Prostate gland (tissue), 2 donors: ENCODE results near the gene OVCA2. TPM values are rescaled to one million over a fixed set of nuclear protein-coding genes. Genes with fewer than 3 reads are reported as not detected.

Source experiments
- DNase-seq: peaks from one replicate; pipeline ENCODE4 v3.0.0-alpha.2; 2019; ENCODE audit warnings: low spot score
- H3K27ac ChIP-seq, 2 donors: fragments of 200-600 bp; sonication (generic); 2 replicates each; pipeline ENCODE4 v1.5.1; 2017 to 2019
- H3K27me3 ChIP-seq: fragments of 200-600 bp; sonication (generic); replicated peaks from 2 replicates; pipeline ENCODE4 v1.5.1; 2019; ENCODE audit not compliant: insufficient read depth
- H3K36me3 ChIP-seq, 2 donors: fragments of 200-600 bp; sonication (generic); 1 replicate in 1 of 2; 2 replicates in 1 of 2; pipeline versions ENCODE4 v1.5.1 to v1.8.1; 2017 to 2019
- H3K4me1 ChIP-seq: fragments of 200-600 bp; sonication (generic); replicated peaks from 2 replicates; pipeline ENCODE4 v1.5.1; 2019
- H3K4me3 ChIP-seq, 2 donors: fragments of 200-600 bp; sonication (generic); 2 replicates each; pipeline ENCODE4 v1.5.1; 2017 to 2019
- H3K9me3 ChIP-seq: fragments of 200-600 bp; sonication (generic); 2 replicates; pipeline ENCODE4 v1.5.1; 2017
- POLR2A ChIP-seq: fragments of 450-650 bp; IDR thresholded peaks from one replicate; pipeline ENCODE4 v1.6.1; 2016; ENCODE audit warnings: antibody characterized with exemption, mild to moderate bottlenecking
- POLR2AphosphoS5 ChIP-seq: sonication (generic); formaldehyde crosslinking; IDR thresholded peaks from one replicate; pipeline ENCODE4 v1.6.1; 2017; ENCODE audit warnings: antibody characterized with exemption
- WGBS: methylation state at CpG from one replicate; pipeline ENCODE4 v1.1.5; 2018; 5-methylcytosine and 5-hydroxymethylcytosine counted together
- intact Hi-C: fragments of 100-400 bp; cut with DNase I; formaldehyde crosslinking; loops from one replicate; pipeline ENCODE4 v1.14.2; 2022
- total RNA-seq, 2 donors: library from RNA; depleted of rRNA; stranded (reverse); fragments of >200 nt; gene quantifications; one replicate each; pipeline ENCODE4 v1.1.0, GENCODE V29; 2016
- TF ChIP-seq, protein P1 (sequence below), 4 experiments: fragments of 200-600 bp in 2 of 4; fragments of 450-650 bp in 2 of 4; sonication (generic) in 2 of 4; IDR thresholded peaks; 1 replicate in 3 of 4; 2 replicates in 1 of 4; pipeline ENCODE4 v1.5.1; 2016 to 2019; ENCODE audit warnings: antibody characterized with exemption in 4 of 4, mild to moderate bottlenecking in 2 of 4, moderate library complexity in 2 of 4

OVCA2 gene
- total RNA-seq, 2 donors from 2014 or later, result 52.2 to 57.5 TPM

DNA sequence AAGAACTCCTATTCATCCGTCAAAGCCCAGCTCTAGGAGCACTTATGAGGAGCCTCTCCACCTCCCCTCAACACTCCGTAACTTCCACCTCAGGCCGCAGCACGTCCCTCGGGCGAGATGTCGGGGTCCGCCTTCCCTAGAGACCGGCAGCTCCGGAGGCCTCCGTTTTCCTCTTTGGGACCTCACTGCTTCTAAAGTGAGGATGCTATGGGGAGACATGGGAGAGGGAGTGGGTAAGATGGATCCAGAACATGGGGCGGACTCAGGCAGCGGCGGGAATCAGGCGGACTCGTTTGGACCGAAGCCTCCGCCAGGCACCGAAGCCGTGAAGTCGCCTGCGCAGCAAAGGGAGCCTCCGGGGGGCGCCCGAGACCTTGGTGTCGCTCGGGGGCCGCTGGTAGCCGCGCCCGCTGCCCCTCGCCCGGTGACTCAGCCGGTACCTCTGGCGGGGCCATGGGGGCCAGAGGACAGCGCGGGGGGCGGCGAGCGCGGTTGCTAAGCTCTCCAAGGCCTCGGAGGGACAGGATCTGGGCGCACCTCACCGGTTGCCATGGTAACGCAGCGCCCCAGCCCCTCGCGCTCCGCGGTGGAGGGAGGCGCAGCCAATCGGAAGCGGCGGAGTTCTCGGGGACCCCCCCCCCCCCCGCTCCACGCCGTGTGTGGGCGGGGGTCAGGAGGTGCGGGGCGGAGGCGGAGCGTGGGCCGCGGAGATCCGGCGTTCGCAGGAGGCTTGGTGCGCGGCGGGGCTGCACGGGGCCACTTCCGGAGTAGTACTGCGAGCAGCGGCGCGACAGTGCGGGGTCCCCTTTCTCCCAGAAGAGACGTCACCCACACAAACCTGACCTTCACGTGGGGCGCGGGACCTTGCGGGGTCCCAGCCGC, 11.8 kb downstream of the OVCA2 start:
- H3K27ac ChIP-seq, result peak overlapping the region; percentile 77 to 82
- TF ChIP-seq, protein P1, sequence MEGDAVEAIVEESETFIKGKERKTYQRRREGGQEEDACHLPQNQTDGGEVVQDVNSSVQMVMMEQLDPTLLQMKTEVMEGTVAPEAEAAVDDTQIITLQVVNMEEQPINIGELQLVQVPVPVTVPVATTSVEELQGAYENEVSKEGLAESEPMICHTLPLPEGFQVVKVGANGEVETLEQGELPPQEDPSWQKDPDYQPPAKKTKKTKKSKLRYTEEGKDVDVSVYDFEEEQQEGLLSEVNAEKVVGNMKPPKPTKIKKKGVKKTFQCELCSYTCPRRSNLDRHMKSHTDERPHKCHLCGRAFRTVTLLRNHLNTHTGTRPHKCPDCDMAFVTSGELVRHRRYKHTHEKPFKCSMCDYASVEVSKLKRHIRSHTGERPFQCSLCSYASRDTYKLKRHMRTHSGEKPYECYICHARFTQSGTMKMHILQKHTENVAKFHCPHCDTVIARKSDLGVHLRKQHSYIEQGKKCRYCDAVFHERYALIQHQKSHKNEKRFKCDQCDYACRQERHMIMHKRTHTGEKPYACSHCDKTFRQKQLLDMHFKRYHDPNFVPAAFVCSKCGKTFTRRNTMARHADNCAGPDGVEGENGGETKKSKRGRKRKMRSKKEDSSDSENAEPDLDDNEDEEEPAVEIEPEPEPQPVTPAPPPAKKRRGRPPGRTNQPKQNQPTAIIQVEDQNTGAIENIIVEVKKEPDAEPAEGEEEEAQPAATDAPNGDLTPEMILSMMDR (IDR thresholded peaks at IDR 0.05), result peak in 3 of 4 experiments; percentile 46 to 83 (median 76)
- TF ChIP-seq POLR2A, result no peak
- TF ChIP-seq POLR2AphosphoS5, result peak; percentile 10
- 12% methylated on average over 54 of the region's 84 CpGs for WGBS
- peaks cover 4% of the 10 kb centered on the region for H3K4me1 ChIP-seq
- no peaks in the 10 kb centered on the region for H3K36me3 ChIP-seq
- H3K9me3 ChIP-seq, result no peaks in the 10 kb centered on the region
- no peaks in the 10 kb centered on the region for H3K27me3 ChIP-seq
- H3K4me3 ChIP-seq, result peak overlapping the region; percentile 43 to 46
- intact Hi-C loops, result loop anchor here (2.0 to 10.0 kb wide), 4 partner anchors 191 to 341 kb away; partner anchors contain the start of genes SGSM2 and TSR1
- peak; percentile 64 for DNase-seq

DNA sequence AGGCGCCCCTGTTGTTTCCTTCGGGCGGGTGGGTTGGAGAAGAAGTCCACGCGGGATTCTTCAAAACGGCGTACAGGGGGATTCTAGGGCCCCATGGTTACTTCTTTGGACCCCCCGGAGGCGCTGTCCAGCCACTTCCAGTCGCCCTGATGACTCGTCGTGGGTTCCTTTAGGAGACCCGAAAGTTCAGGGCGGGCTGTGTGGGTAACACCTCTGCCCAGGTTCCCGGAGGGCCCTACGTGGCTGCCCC, 12.4 kb downstream of the OVCA2 start:
- WGBS, result 2% methylated on average over 16 of the region's 16 CpGs
- H3K9me3 ChIP-seq, result no peaks in the 10 kb centered on the region
- H3K4me3 ChIP-seq, result peak overlapping the region; percentile 43 to 46
- H3K27me3 ChIP-seq, result no peaks in the 10 kb centered on the region
- H3K4me1 ChIP-seq, result peaks cover 4% of the 10 kb centered on the region
- TF ChIP-seq, protein P1 (IDR thresholded peaks at IDR 0.05), result no peak
- TF ChIP-seq POLR2A, result no peak
- intact Hi-C loops, result loop anchor here (2.0 to 10.0 kb wide), 4 partner anchors 191 to 341 kb away; partner anchors contain the start of genes SGSM2 and TSR1
- H3K27ac ChIP-seq, result peak overlapping the region; percentile 77 to 82
- no peaks in the 10 kb centered on the region for H3K36me3 ChIP-seq
- no peak for DNase-seq

DNA sequence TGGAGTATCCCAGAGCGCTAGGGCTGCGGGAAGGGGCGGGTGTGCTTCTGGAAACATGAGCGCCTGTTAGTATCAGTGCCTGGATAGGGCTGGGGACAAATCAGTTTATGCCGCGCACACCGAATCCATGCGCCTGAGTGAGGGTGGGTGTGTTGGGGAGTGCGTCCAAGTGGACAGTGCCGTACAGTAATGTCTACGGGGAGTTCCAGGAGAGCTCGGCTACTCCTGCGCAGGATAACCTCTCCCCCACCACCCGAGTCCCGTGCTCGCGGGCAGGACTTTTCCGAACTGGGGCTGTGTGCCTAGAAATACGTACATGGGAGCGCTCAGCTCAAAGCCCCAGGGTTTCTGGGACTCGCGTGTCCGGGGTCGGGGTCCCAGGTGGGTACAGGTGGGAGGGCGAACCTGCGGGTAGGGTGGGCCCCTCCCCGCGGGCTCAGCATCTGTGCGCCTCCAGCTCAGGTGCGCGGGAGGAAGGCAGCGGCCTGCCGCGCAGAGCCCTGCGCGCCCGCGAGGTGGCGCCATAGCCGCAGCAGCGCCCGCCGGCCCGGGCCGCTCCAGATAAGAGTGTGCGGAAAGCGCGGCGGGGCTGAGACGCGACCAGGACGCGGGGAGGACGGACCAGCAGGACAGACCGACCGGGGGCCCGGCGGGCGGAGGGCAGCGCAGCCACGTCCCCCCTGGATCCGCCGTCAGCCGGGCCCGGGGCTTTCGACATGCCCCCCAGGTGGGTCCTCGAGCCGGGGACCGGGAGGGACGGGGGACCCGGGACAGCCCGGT, 12.9 kb downstream of the OVCA2 start, which contains the start of gene HIC1:
Gene HIC1, plus strand, starts transcription at position 592 of the 780 bp plus-strand sequence. CDS start 1,588 bp downstream, outside the sequence.
- intact Hi-C loops, result loop anchor here (2.0 to 10.0 kb wide), 5 partner anchors 38 to 340 kb away; partner anchors contain the start of genes SGSM2 and TSR1
- peak within 1 kb of the TSS; percentile 43 to 46 for H3K4me3 ChIP-seq
- peak within 1 kb of the TSS; percentile 77 to 82 for H3K27ac ChIP-seq
- H3K4me1 ChIP-seq, result peaks cover 4% of the 10 kb centered on the region
- H3K9me3 ChIP-seq, result no peaks in the 10 kb centered on the region
- H3K36me3 ChIP-seq, result no peaks in the 10 kb centered on the region
- under 1% methylated on average over 64 of the region's 72 CpGs for WGBS
- peak; percentile 65 for DNase-seq
- no peaks in the 10 kb centered on the region for H3K27me3 ChIP-seq
- no peak for TF ChIP-seq POLR2AphosphoS5
- TF ChIP-seq, protein P1 (IDR thresholded peaks at IDR 0.05), result peak; percentile 96 to 98 (median 98)
- TF ChIP-seq POLR2A, result peak; percentile 62

DNA sequence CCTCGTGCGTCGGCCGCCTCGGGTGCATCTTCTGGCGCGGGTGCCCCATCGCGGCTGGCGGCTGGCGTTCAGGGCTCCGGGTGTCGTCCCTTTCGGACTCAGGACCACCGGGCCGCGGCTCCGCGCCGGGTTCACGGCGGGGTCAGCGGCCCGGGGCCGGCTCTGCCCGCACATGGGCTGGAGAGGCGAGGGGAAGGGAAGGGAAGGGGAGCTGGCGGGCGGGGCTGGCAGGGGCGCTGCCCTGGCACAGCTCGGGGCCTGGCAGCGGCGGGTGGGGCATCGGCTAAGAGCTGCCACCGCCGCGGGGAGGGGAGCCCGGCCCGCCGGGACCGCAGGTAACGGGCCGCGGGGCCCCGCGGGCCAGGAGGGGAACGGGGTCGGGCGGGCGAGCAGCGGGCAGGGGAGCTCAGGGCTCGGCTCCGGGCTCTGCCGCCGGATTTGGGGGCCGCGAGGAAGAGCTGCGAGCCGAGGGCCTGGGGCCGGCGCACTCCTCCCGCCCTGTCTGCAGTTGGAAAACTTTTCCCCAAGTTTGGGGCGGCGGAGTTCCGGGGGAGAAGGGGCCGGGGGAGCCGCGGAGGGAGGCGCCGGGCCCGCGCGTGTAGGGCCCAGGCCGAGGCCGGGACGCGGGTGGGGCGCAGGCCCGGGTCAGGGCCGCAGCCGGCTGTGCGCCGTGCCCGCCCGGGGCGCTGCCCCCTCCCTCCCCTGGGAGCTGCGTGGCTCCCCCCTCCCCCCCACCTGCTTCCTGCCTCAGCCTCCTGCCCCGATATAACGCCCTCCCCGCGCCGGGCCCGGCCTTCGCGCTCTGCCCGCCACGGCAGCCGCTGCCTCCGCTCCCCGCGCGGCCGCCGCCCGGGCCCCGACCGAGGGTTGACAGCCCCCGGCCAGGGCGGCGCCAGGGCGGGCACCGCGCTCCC, 13.7 kb downstream of the OVCA2 start:
- H3K27ac ChIP-seq, result peak overlapping the region; percentile 77 to 82
- peak overlapping the region; percentile 43 to 46 for H3K4me3 ChIP-seq
- H3K27me3 ChIP-seq, result no peaks in the 10 kb centered on the region
- WGBS, result 17% methylated on average over 80 of the region's 113 CpGs
- TF ChIP-seq, protein P1 (IDR thresholded peaks at IDR 0.05), result no peak
- TF ChIP-seq POLR2A (no peak), POLR2AphosphoS5 (no peak)
- H3K4me1 ChIP-seq, result peaks cover 4% of the 10 kb centered on the region
- DNase-seq, result no peak
- no peaks in the 10 kb centered on the region for H3K36me3 ChIP-seq
- no peaks in the 10 kb centered on the region for H3K9me3 ChIP-seq
- intact Hi-C loops, result loop anchor here (2.0 to 10.0 kb wide), 5 partner anchors 37 to 339 kb away; partner anchors contain the start of genes SGSM2 and TSR1
